Measurements from ENCODE around the gene NRXN2.

DNA sequence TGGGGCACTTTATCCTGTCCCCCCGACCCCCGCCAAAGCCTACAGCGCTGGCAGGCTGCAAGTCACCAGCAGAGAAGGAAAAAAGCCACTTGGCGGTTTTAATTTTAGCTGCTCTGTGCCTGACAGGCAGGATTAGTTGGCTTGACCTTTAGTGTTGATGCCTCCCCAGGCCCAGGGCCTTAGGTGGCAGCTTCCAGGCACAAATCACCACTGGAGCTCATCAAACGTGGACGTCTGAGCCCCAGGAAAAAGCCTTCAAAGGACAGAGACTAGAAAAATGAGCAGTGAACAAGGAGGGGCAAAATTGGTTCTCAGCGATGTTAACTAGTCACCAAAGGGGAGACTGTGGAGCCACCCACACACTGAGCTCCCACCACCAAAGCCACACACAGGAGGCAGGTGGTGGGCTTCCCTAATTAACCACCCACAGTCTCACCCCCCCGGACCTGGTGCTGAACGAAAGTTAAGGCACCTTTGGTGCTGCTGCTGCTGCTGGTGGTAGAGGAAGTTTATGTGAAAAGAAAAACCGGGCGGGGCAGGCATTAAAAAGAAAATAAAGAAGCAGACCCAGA lies 41.1 kb upstream of the NRXN2 start:
- TF ChIP-seq, protein P1, sequence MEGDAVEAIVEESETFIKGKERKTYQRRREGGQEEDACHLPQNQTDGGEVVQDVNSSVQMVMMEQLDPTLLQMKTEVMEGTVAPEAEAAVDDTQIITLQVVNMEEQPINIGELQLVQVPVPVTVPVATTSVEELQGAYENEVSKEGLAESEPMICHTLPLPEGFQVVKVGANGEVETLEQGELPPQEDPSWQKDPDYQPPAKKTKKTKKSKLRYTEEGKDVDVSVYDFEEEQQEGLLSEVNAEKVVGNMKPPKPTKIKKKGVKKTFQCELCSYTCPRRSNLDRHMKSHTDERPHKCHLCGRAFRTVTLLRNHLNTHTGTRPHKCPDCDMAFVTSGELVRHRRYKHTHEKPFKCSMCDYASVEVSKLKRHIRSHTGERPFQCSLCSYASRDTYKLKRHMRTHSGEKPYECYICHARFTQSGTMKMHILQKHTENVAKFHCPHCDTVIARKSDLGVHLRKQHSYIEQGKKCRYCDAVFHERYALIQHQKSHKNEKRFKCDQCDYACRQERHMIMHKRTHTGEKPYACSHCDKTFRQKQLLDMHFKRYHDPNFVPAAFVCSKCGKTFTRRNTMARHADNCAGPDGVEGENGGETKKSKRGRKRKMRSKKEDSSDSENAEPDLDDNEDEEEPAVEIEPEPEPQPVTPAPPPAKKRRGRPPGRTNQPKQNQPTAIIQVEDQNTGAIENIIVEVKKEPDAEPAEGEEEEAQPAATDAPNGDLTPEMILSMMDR (IDR thresholded peaks at IDR 0.05; ENCODE audit: low read depth, low read length, poor library complexity, severe bottlenecking) = no peak
- TF ChIP-seq EZH2phosphoT487 (IDR thresholded peaks at IDR 0.05; ENCODE audit: borderline replicate concordance, low read length) = no peak
